Activated CD4-positive, alpha-beta T cell treated with anti-CD3 and anti-CD28 coated beads, Interleukin-2, amount 50 U/mL, for 48 hours (primary cell): ENCODE measurements around the gene POTEJ.
"Not testable (repeated sequence)": the region's sequence is repeated elsewhere in the genome, so short reads cannot be mapped to it uniquely, and the experiment has no call there.

Experiments
- DNase-seq, 2 experiments: peaks; one replicate each; pipeline ENCODE4 v3.0.0-alpha.2; 2020

Gene POTEJ

DNA sequence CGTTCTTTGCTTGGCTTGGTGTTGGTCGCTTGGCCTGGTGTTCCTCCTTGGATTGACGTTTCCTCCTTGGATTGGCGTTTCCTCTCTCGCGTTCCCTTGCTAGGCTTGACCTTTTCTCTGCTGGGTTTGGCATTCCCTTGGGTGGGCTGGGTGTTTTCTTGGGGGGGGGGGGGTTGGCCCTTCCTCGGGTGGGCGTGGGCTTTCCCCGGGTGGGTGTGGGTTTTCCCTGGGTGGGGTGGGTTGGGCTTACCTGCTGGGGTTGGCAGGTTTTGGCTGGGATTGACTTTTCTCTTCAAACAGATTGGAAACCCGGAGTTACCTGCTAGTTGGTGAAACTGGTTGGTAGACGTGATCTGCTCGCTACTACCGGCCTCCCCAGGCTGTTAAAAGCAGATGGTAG, at the start of gene POTEJ:
POTEJ (plus strand) TSS at position 301 of the 400 bp plus-strand sequence; CDS start at position 394, 93 bp downstream.
- DNase-seq: not testable (repeated sequence)

DNA sequence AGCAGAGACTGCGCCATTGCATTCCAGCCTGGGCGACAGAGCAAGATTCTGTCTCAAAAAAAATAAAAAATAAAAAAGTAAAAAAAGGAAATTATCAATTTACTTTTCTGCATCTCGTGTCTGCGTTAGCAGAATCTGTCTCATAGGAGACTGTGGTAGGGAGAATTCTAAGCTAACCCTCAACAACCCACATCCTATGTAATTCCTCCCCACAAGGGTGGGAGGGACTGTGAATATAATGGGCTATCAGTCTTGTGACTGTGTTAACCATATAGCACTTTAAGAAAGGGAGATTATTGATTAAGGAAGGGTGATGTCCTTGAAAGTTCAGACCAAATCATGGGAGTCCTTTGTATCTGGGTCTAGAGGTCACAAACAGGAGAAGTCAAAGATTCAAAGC, 45.1 kb upstream of the POTEJ start:
- not testable (repeated sequence) for DNase-seq

DNA sequence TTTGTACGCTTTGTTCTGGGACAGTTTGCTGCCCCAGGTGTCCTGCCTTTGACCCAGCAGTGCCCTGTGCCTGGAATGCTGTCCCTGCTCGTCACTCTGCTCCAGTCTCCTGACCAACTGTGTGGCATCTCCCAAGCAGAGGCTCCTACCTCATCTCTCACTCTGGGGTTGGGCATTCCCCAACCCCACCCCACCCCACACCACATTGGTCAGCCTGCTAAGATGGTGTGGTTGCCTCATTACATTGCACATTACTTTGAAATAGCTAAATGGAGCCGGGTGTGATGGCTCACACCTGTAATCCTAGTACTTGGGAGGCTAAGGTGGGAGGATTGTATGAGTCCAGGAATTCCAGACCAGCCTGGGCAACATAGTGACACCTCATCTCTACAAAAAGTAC, 39.3 kb upstream of the POTEJ start:
- DNase-seq: not testable (repeated sequence)

DNA sequence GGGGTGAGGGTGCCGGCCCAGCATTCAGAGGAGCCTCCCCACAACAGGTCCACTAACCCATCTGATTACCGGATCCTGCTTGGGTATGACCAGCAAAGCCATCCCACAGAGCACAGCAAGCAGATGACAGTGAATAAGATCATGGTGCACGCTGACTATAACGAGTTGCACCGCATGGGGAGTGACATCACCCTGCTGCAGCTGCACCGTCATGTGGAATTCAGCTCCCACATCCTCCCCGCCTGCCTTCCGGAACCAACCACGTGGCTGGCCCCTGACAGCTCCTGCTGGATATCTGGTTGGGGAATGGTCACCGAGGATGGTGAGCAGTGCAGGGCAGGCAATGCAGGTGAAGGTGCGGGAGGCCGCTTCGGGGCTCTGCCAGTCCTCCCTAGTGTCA, 37.0 kb upstream of the POTEJ start:
- DNase-seq: not testable (repeated sequence)

DNA sequence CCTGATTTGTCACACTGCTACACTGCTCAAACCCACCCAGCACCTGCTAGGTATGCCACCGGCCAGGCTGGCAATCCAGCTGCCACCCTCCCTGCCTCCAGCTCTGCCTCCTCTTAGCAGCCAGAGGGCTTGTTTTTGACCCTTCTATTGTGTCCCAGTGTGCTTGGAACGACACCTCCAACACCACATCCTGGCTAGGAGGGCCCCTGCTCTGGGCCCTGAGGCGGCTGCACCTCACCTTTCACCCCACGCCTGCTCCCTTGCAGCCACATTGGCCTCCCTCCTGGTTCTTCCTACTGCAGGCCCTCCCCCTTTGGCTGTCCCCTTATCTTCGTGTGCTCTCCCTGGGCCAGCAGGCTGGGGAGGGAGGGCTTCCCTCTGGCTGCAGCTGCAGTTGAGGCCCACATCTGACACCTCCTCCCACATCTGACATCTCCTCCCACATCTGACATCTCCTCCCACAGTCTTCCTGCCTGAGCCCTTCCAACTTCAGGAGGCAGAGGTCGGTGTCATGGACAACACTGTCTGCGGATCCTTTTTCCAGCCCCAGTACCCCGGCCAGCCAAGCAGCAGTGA, 34.9 kb upstream of the POTEJ start:
- DNase-seq: not testable (repeated sequence)

DNA sequence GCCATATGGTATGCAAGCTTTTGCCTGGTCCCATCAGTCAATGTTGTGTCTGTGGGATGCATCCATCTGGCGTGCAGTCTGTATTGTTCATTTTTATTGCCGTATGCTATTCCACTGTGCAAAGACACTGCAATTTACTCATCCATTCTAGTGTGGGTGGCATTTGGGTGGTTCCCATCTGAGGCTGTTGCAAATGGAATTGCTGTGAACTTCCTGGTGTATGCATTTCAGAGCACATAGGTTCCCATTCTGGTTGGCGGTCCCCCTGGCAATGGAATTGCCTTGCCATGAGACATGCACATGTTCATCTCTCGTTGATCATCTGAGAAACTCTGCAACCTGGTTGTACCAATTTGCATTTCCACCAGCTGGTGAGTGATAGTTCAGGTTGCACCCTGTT, 33.7 kb upstream of the POTEJ start:
- not testable (repeated sequence) for DNase-seq

DNA sequence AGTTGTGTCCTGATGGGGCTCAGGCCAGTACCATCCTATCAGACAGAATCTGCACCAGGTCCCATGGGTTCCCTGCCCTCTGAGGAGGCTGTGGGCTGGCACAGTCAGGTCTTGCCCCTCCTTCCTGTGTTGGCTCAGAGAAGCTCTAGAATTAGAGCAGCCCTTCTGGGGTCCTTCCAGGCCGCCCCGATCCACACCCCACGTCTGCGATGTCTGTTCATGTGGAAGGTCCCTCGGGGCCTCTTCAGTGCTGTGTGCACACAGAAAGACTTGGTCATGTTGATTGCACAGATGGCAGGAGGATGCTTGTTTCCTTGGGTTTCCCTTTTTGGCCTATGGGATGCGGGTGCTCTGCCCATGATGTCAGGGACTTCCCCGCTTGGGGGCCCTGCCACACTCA, 32.1 kb upstream of the POTEJ start:
- DNase-seq: not testable (repeated sequence)

DNA sequence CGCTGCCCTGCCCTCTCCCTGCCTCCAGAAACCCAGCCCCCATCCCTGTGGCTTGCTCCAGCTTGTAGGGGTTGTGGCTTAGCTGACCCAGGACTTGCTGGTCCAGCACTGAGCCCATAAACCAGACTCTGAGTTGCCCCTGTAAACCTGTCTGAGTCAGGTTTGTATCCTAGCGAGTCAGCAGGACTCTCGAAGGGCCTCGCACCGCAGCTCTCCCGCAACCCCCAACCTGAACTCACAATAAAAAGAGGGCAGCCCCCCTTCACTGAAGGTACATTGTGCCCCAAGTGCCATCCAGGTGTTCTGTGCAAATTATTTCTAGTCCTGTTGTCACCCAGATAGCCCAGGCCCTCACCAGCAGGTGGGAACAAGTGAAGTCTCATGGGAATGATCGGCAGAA, 29.7 kb upstream of the POTEJ start:
- not testable (repeated sequence) for DNase-seq

DNA sequence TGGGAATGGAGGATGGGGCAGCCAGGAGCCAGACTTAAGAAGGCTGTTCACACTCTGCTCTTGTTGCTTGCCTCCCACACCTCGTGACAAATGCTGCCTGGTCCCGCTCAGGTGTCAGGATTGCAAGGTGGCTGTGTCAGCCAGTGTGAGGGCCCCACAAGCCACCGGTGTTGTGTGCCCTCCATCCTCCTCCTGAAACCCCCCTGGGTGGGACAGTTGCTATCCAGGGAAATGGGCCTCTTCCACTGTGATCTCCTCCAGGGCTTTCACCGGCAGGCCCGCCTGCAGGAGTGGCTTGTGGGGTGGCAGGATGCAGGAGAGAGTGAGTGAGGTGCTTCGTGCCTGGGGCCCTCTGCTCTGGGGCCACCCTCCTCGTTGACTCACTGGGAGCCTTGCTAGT, 28.3 kb upstream of the POTEJ start:
- DNase-seq: not testable (repeated sequence)

DNA sequence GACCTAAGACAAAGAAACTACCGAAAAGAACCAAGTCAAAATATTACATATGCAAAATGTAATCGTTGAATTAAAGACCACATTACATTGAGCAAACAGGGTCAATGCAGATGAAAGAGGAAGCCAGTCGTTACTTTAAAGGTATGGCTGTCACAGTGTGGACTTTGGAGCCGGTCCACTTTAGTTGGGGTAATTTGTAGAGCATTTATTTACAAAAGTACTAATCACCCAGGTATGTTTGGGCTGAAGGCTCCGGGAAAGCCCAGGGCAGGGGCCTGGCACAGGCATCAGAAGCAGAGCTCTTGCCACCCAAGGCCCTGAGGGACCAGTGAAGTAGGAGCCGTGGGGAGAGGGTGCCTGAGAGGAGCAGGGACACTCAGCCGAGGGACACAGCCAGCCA, 27.7 kb upstream of the POTEJ start:
- not testable (repeated sequence) for DNase-seq

DNA sequence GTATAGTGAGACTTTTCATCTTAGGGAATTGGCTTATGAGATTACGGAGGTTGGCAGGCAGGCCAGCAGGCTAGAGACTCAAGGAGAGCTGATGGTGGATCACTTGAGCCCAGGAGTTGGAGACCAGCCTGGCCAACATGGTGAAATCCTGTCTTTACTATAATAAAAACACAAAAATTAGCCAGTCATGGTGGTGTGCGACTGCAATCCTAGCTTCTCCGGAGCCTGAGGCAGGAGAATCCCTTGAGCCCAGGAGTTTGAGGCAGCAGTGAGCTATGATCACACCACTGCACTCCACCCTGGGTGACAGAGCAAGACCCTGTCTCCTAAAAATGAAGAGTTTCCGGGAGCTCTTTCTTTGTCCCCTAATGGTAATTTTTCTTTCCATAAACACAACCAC, 26.5 kb upstream of the POTEJ start:
- not testable (repeated sequence) for DNase-seq

DNA sequence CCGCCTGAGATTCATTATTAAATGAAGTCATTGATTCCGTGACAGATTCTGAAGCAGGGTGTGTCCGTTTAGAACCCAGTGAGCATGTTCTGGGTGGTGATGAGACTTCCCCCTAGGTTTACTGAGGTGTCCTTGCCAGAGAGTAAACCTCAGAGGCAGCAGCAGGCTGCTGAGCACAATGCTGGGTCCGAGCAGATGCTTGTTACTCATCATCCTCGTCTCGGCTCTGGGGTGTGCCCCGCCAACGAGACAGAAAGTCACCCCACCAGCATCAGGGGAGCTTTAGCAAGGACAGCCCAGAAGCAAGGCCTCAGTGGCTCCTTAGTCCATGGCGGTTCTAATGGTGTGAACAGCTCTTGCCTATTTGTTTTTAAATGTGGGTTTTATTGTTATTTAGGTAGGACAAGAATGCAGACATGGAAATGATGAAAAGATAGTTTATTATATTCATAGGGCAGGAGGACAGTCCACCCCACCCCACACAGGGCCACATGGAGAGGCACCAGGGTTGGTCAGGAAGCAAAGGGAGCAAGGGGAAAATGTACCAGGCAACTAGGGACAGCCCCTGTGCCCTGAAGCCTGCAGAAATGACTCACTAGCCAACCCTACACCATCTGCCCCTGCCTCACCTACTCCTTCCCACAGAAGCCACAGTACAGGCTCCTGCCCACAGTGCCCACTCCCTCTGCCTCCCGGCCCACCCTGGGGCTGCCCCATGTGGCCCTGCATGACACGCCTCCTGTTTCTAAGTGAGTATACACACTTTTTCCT, 22.4 kb upstream of the POTEJ start:
- DNase-seq: peak; percentile 27 to 48

DNA sequence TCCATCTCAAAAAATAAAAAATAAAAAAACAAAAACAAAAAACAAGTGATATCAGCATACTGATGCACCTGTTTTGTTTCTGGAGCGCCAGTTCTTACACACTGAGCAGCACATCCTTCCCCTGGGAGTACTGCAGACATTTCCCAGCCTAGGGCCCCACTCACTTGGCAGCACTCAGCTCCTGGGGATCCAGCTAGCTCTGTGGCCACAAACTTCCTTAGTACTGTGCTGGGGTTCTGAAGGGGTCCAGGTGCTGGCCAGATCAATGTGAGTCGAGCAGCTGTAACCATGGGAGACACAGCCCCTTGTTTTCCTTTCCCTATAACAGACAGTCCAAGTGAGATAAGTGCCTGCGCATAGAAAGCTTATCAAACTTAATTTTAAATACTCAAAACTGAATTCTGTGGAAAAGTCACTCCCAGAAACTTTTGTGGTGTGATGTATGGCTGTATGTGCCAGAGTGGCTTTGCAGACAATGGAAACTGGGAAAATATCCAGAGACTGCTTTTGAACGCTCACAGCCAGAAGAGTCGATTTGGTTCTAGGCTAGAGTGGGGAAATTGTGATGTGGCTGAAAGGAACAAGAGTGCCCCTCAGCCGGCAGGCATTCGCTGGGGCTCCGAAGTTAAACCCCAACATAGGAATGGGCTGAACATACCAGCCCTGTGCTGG, 20.9 kb upstream of the POTEJ start:
- not testable (repeated sequence) for DNase-seq

DNA sequence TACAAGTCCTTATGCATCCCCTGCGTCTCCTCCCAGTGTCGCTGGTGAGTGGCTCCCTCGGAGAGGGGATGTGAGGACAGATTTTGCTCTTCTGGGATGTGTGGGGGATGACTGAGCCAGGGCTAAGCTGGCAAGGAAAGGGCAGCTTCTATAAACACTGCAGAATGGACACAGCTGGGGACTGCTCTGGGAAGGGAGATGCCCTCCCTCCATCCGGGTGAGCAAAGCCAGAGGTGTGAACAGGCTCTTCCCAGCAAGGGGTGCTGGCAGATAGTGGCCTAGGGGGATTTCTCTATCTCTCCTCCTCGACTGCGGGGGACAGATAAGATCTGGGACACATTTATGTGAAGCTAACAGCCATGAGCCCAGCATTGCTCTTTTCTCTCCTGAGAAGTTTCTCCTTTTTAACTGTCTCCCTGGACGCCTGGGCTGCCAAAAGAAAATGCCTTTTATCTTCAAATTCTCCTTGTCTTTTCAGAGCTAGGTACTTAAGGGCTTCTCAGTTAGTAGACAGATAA, 20.3 kb upstream of the POTEJ start:
- DNase-seq: not testable (repeated sequence)

DNA sequence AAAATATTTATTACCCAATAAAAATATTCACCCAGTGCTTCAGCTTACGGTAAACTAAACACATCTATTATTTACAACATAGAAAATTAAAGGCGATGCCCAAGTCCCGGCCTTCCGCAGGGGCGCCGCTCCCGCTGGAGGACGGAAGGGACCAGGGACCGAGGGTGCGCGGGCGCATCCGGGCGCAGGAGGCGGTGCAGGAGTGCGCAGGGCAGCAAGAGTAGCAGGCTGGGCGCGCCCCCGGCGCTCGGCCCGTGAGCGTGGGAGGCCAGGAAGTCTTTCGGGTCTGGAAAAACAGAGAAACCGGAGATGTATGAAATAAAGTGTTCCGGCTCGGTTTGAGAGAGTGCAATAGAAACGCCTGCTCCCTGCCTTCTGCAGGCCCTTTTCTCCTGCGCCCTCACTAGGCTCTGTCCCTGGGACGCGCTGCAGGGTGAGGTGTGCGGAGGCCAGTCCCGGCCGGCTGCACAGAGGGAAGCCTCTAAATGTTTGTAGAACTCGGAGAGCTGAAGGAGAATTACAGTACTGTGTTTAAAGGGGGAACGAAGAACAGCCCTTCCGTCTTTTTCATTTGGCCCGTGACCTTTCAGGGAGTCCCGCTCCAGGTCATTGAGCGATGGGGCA, 18.3 kb upstream of the POTEJ start:
- DNase-seq: not testable (repeated sequence)

DNA sequence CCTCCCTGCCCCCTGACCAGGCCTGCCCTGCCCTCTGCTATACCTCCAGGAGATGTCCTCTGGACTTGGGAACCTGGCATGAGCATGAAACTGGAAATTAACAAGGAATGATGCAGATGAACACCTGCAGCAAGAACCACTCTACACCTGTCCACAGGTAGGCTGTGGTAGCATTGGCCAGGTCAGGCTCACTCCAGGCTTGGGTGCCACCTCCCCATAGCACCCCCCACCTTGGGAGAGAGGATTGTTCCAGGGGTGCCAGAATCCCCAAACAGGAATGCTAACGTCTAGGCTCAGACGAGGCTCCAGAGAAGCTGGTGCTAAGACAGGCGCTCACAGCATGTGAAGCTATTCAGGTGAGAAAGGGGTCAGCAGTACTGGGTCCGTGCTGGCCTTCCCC, 17.2 kb upstream of the POTEJ start:
- not testable (repeated sequence) for DNase-seq

DNA sequence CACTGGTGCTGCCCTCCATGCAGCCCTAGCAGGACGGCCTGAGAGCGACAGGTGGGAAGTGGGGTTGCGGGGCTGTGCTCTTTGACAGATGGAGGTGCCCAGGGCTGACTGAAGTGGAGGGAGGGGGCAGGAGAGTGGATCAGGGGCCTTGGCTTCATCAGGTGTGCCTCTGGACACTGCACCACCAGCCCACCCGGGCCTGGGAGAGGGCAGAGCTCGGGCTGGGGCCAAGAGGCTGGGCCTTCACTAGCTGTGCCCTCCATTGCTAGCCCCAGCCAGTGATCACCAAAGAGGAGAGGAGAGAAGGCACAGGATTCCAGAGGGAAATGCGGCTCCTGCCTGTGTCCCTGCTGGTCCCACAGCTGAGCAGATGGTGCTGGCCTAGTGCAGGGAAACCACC, 14.5 kb upstream of the POTEJ start:
- DNase-seq: not testable (repeated sequence)

DNA sequence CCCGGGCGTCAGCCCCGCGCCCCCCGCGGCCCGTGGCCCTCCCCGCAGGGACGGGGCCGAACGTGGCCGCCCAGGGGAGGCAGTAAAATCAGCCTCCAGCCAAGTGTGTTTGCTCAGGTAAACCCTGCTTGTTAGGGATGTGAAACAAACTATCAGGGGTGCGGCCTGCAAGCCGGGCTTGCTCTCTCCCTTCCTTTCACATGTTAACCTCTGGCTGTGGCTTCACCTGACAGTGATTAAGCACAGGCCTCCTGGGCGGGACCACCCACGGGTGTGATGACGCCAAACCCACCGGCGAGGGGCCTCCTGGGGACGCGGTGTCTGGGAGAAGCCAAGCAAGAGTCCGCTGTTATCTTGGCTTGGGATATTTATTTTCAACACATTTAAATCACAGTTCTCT, 13.2 kb upstream of the POTEJ start:
- DNase-seq: not testable (repeated sequence)

DNA sequence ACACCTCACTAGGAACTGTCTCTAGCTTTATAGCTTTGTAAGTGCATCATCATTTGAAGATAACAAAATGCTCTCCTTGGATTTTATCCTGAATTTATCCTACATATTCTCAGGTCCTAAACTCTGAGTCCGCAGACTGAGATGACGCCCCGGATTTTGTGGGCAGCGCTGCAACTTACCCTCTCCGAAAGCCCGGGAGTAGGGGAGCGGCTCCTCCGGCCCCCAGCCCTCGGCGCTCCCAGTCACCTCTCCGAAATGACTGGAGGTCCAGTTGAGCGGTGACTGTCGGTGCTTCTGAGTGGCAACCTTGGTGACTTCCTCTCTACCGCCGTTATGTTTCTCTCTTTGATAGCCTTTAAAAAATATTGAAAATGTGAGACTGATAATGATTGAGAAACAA, 12.8 kb upstream of the POTEJ start:
- DNase-seq: not testable (repeated sequence)

DNA sequence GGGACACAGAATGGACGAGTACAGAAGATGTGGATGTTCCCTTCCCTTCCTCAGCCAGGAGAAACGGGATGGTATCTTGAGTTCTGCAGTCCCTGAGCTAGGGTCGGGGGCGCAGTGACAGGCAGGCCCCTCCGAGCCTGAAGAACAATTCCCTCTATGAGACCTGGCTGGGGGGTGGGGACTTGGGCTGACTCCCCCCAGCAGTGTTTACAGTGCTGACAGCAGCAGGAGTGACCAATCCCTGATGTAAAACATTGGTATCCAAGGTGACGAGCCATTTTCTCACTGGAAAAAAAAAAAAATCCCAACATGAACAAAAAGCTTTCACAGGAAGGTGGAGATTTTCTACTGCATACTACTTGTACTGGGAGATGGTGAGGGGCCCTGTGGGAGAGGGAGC, 11.8 kb upstream of the POTEJ start, which contains the start of gene CFC1:
CFC1 (minus strand) TSS at position 183 of the 400 bp plus-strand sequence. CDS start 288 bp downstream, outside the sequence.
- DNase-seq: not testable (repeated sequence)

DNA sequence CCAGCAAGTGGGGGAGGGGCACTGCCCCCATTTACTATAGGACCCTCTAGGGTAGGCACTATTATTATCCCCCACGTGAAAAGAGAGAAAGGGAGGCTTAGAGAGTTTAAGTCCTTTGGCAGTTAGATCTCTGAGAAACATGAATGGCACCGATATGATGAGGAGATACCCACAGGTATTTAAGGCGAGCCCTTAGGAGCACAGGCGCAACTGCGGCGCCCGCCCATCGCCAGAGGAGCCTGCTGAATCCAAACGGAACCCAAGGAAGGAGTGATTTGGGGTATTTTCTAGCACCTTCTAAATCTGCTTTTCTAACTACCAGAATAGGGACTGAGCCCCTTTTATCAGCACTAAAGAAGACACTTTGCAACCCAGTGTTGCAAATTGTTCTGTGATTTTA, 11.3 kb upstream of the POTEJ start:
- not testable (repeated sequence) for DNase-seq

DNA sequence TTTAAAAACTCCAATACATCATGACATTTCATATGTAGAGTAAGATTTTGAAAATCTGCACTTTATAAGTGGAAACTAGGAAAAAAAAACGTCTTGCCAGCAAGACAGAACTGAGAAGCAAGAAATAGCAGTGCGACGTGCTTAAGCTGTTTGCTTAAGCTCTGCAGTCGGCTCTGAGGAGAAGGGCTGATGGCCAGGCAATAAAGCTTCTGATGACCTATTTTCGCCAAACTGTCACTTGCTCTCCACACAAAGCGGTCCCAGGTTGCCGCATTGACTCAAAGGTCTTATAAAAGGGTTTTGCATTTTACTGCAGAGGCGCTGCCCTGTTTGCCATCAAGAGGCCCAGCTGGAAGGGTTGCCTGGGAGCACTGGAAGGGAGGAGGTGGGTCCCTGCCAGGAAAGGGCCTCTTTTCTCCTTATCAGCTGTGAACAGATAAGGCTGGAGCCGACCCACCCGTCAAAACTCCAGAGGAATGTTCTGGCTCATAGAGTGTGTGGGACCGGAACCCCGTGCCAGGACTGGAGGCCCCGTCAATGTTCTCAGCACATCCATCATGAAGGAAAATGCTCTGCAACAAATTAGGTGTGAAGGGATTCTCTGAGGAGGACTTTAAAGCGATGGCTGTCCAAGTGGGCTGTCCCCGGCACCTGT, 9.5 kb upstream of the POTEJ start:
- DNase-seq: not testable (repeated sequence)
